ENCODE results near the gene NTRK3. TPM values are rescaled to one million over a fixed set of nuclear protein-coding genes. Genes with fewer than 3 reads are reported as not detected.

The NTRK3 gene
- total and polyA plus RNA-seq, 2 donors (not counting 3 experiments of a cell fraction or from before 2014, with no cell fraction given) = not detected

DNA sequence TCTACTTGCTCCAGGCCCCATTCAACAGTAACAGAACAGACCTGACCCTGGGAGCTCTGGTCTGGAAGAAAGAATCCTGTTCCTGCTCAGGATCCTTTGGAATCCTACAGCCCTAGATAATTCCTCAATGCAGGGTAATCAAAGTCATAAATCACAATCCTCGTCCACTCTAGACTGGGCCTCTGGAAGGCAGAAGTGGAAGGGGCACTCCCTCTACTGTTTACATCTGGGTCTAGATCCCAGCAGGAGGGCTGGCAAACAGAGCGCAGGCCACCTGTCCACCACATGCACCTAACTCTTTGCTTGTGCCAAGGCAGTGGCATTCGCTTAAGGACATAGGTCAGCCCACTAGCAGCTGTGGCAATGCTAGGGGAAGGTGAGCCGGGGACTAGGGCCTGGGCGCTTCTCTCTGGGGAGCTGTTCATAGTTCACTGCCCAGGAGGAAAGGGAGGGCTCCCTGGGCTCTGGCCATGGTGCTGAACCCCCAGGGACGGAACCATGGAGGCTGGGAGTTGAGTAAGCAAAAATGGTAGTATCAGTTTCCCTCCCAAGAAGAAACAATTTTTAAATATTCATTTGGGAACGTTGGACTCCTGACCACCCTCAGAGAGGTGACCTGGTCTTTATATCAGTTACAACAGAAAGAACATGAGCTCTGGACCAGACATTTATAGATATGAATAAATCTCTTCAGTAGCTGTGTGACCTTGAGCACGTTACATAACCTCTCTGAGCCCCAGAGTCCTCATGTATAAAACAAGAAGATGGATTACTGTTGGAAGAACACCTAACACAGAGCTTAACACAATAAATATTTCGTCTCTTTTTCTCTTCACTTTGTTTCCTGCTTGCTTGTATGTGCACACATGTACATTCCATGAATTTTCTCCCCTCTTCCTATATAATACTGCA lies 90.2 kb downstream of the NTRK3 start:
- Histone ChIP-seq H3K4me1 (ENCODE audit: control insufficient read depth, extremely low read depth, insufficient read depth, low read length) (no peaks in the 10 kb centered on the region), H3K4me3 (replicated peaks in 1 of 3; ENCODE audit: insufficient read depth in 1 of 3, low read depth in 1 of 3, low read length in 3 of 3) (no peak overlapping the region), H3K4me2 (ENCODE audit: insufficient read depth, low read length) (no peak overlapping the region), H3K36me3 (ENCODE audit: control insufficient read depth in 2 of 2, extremely low read depth in 1 of 2, insufficient read depth in 2 of 2, low read length in 2 of 2) (no peaks in the 10 kb centered on the region), H3K79me2 (ENCODE audit: control insufficient read depth, insufficient read depth, low read length) (no peaks in the 10 kb centered on the region), H4K20me1 (replicated peaks; ENCODE audit: control insufficient read depth, extremely low read depth, insufficient read depth, low read length) (no peaks in the 10 kb centered on the region), H3K9me3 (replicated peaks; ENCODE audit: control insufficient read depth, insufficient read depth, low read length) (no peaks in the 10 kb centered on the region), H2AFZ (ENCODE audit: low read depth, low read length) (no peak overlapping the region), H3K27ac (ENCODE audit: insufficient read depth, low read depth, low read length) (no peak overlapping the region), H3K9me1 (replicated peaks; ENCODE audit: control insufficient read depth, extremely low read depth, insufficient read depth, low read length) (no peaks in the 10 kb centered on the region), H3K27me3 (ENCODE audit: control insufficient read depth in 2 of 2, insufficient read depth in 2 of 2, low read length in 2 of 2) (no peaks in the 10 kb centered on the region), H3K9ac (replicated peaks; ENCODE audit: extremely low read depth, insufficient read depth, low read length) (no peak overlapping the region)
- intact Hi-C loops (cut with micrococcal nuclease) = no loop called here
- BruUV-seq (replicated peaks) = no TSS peak
- ChIA-PET POLR2A (no interaction called here), CTCF (no interaction called here)
- TF ChIP-seq EZH2 (IDR thresholded peaks at IDR 0.05; ENCODE audit: borderline replicate concordance, low read depth, low read length, severe bottlenecking) = no peak
- TF ChIP-seq, protein P1, sequence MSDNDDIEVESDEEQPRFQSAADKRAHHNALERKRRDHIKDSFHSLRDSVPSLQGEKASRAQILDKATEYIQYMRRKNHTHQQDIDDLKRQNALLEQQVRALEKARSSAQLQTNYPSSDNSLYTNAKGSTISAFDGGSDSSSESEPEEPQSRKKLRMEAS (IDR thresholded peaks at IDR 0.05; ENCODE audit: insufficient read depth, insufficient read length) = no peak
- TF ChIP-seq FOS (IDR thresholded peaks at IDR 0.05; ENCODE audit: borderline replicate concordance, insufficient read depth, low read length) = no peak
- no peak for TF ChIP-seq POLR2A (IDR thresholded peaks at IDR 0.05; ENCODE audit: low read depth, low read length)
- no peak for TF ChIP-seq JUN (IDR thresholded peaks at IDR 0.05; ENCODE audit: borderline replicate concordance, insufficient read depth, insufficient read length, low read depth)
- TF ChIP-seq GATA2 (IDR thresholded peaks at IDR 0.05; ENCODE audit: insufficient read depth, insufficient read length, low read depth, low read length) = no peak
- no peak for TF ChIP-seq POLR2AphosphoS5 (IDR thresholded peaks at IDR 0.05; ENCODE audit: insufficient read depth, low read depth, low read length)
- TF ChIP-seq MYC (IDR thresholded peaks at IDR 0.05; ENCODE audit: low read depth, low read length) = no peak
- TF ChIP-seq, protein P2, sequence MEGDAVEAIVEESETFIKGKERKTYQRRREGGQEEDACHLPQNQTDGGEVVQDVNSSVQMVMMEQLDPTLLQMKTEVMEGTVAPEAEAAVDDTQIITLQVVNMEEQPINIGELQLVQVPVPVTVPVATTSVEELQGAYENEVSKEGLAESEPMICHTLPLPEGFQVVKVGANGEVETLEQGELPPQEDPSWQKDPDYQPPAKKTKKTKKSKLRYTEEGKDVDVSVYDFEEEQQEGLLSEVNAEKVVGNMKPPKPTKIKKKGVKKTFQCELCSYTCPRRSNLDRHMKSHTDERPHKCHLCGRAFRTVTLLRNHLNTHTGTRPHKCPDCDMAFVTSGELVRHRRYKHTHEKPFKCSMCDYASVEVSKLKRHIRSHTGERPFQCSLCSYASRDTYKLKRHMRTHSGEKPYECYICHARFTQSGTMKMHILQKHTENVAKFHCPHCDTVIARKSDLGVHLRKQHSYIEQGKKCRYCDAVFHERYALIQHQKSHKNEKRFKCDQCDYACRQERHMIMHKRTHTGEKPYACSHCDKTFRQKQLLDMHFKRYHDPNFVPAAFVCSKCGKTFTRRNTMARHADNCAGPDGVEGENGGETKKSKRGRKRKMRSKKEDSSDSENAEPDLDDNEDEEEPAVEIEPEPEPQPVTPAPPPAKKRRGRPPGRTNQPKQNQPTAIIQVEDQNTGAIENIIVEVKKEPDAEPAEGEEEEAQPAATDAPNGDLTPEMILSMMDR (IDR thresholded peaks at IDR 0.05; ENCODE audit: extremely low read depth in 1 of 2, insufficient read depth in 1 of 2, low read depth in 1 of 2, low read length in 2 of 2) = no peak
- dilution Hi-C loops (cut with MboI; ENCODE audit: extremely low pct_ligation_motif_present, low sequenced_read_pairs) = no loop called here
- DNase-seq (ENCODE audit: low read depth, low spot score) (no peak), FAIRE-seq (no peak)

All from endothelial cell of umbilical vein (primary cell).